Astrocyte (in vitro differentiated cells and primary cell): ENCODE measurements around the gene NKX1-1. TPM values are rescaled to one million over a fixed set of nuclear protein-coding genes. Genes with fewer than 3 reads are reported as not detected.

ENCODE experiments used
- DNase-seq: peaks from one replicate; pipeline ENCODE4 v3.0.0-alpha.2; 2010; ENCODE audit warnings: low read depth
- FAIRE-seq: peaks from 2 replicates; lab custom pipeline; 2011; peaks lifted over from hg19 to GRCh38; lab: Jason Lieb, UNC
- H2AFZ ChIP-seq: 2 replicates; pipeline ENCODE4 v1.6.0; 2012; ENCODE audit warnings: low read depth, low read length, inconsistent platforms
- H3K27ac ChIP-seq: 2 replicates; pipeline ENCODE4 v1.5.1; 2011; ENCODE audit warnings: low read depth, low read length, inconsistent platforms
- H3K27me3 ChIP-seq: 2 replicates; pipeline ENCODE4 v1.6.0; 2011; ENCODE audit warnings: low read length, inconsistent platforms; ENCODE audit not compliant: insufficient read depth
- H3K36me3 ChIP-seq: 2 replicates; pipeline ENCODE4 v1.5.1; 2011; ENCODE audit warnings: low read length, inconsistent platforms; ENCODE audit not compliant: insufficient read depth
- H3K4me1 ChIP-seq: 2 replicates; pipeline ENCODE4 v1.5.1; 2011; ENCODE audit warnings: low read length, inconsistent platforms; ENCODE audit not compliant: insufficient read depth
- H3K4me2 ChIP-seq: 2 replicates; pipeline ENCODE4 v1.6.0; 2012; ENCODE audit warnings: low read length, inconsistent platforms
- H3K4me3 ChIP-seq: 2 replicates; pipeline ENCODE4 v1.5.1; 2011; ENCODE audit warnings: low read depth, mild to moderate bottlenecking, low read length, inconsistent platforms; ENCODE audit not compliant: insufficient read depth
- H3K79me2 ChIP-seq: 2 replicates; pipeline ENCODE4 v1.6.0; 2012; ENCODE audit warnings: mild to moderate bottlenecking, low read length, inconsistent platforms; ENCODE audit not compliant: insufficient read depth
- H3K9ac ChIP-seq: 2 replicates; pipeline ENCODE4 v1.6.0; 2012; ENCODE audit warnings: mild to moderate bottlenecking, low read length, inconsistent platforms
- H3K9me3 ChIP-seq: 2 replicates; pipeline ENCODE4 v1.5.1; 2012; ENCODE audit warnings: low read depth, mild to moderate bottlenecking, low read length, inconsistent platforms; ENCODE audit not compliant: insufficient read depth
- H4K20me1 ChIP-seq: 2 replicates; pipeline ENCODE4 v1.6.0; 2012; ENCODE audit warnings: low read length, inconsistent platforms; ENCODE audit not compliant: insufficient read depth
- H3K27ac Mint-ChIP-seq: one replicate; pipeline ENCODE4 v1.8.0; 2021; ENCODE audit warnings: mild to moderate bottlenecking, mixed read lengths; ENCODE audit not compliant: unreplicated experiment
- H3K27me3 Mint-ChIP-seq: one replicate; pipeline ENCODE4 v1.8.0; 2021; ENCODE audit warnings: low read depth, mixed read lengths; ENCODE audit not compliant: unreplicated experiment
- H3K36me3 Mint-ChIP-seq: one replicate; pipeline ENCODE4 v1.8.0; 2021; ENCODE audit warnings: low read depth, mixed read lengths; ENCODE audit not compliant: unreplicated experiment
- H3K4me1 Mint-ChIP-seq: one replicate; pipeline ENCODE4 v1.8.0; 2021; ENCODE audit warnings: low read depth, mixed read lengths; ENCODE audit not compliant: unreplicated experiment
- H3K4me3 Mint-ChIP-seq: one replicate; pipeline ENCODE4 v1.8.0; 2021; ENCODE audit warnings: mild to moderate bottlenecking, moderate library complexity, mixed read lengths; ENCODE audit not compliant: unreplicated experiment
- H3K9me3 Mint-ChIP-seq: one replicate; pipeline ENCODE4 v1.8.0; 2021; ENCODE audit warnings: mild to moderate bottlenecking, mixed read lengths; ENCODE audit not compliant: unreplicated experiment
- EZH2 ChIP-seq: IDR thresholded peaks from 2 replicates; pipeline ENCODE4 v1.6.1; 2012; ENCODE audit warnings: mild to moderate bottlenecking, low read length, inconsistent platforms; ENCODE audit not compliant: insufficient read depth
- total RNA-seq: library from RNA; stranded (reverse); gene quantifications from 2 replicates; pipeline ENCODE4 v1.2.1, GENCODE V29; 2021
- TF ChIP-seq, protein P1 (sequence below): IDR thresholded peaks from 2 replicates; pipeline ENCODE4 v1.5.1; 2011; ENCODE audit warnings: low read depth, mild to moderate bottlenecking, inconsistent platforms, low read length, moderate library complexity; ENCODE audit not compliant: insufficient read depth

NKX1-1 gene
- total RNA-seq, 1 donor from 2014 or later: not detected

- Mint-ChIP-seq H3K36me3 (no peaks in the 10 kb centered on the region), H3K27ac (no peak overlapping the region), H3K4me1 (no peaks in the 10 kb centered on the region), H3K27me3 (peaks cover 24% of the 10 kb centered on the region), H3K4me3 (no peak overlapping the region), H3K9me3 (peaks cover 11% of the 10 kb centered on the region)
- H3K9me3 ChIP-seq: peaks cover 12% of the 10 kb centered on the region
- no peak for FAIRE-seq
- H2AFZ ChIP-seq: no peak overlapping the region
- TF ChIP-seq EZH2: no peak
- TF ChIP-seq, protein P1, sequence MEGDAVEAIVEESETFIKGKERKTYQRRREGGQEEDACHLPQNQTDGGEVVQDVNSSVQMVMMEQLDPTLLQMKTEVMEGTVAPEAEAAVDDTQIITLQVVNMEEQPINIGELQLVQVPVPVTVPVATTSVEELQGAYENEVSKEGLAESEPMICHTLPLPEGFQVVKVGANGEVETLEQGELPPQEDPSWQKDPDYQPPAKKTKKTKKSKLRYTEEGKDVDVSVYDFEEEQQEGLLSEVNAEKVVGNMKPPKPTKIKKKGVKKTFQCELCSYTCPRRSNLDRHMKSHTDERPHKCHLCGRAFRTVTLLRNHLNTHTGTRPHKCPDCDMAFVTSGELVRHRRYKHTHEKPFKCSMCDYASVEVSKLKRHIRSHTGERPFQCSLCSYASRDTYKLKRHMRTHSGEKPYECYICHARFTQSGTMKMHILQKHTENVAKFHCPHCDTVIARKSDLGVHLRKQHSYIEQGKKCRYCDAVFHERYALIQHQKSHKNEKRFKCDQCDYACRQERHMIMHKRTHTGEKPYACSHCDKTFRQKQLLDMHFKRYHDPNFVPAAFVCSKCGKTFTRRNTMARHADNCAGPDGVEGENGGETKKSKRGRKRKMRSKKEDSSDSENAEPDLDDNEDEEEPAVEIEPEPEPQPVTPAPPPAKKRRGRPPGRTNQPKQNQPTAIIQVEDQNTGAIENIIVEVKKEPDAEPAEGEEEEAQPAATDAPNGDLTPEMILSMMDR: no peak
- H3K36me3 ChIP-seq: no peaks in the 10 kb centered on the region
- no peaks in the 10 kb centered on the region for H3K27me3 ChIP-seq
- no peaks in the 10 kb centered on the region for H4K20me1 ChIP-seq
- H3K27ac ChIP-seq: no peak overlapping the region
- H3K4me1 ChIP-seq: no peaks in the 10 kb centered on the region
- H3K4me2 ChIP-seq: no peak overlapping the region
- DNase-seq: no peak
- no peak overlapping the region for H3K9ac ChIP-seq
- no peak overlapping the region for H3K4me3 ChIP-seq
- no peaks in the 10 kb centered on the region for H3K79me2 ChIP-seq
These were observed 45.5 kb upstream of the NKX1-1 start for GRCh38 chr4:1451752-1452122.

- Histone ChIP-seq H3K27me3 (no peaks in the 10 kb centered on the region), H3K9ac (no peak overlapping the region), H3K79me2 (no peaks in the 10 kb centered on the region), H2AFZ (no peak overlapping the region), H3K4me1 (no peaks in the 10 kb centered on the region), H3K36me3 (no peaks in the 10 kb centered on the region), H4K20me1 (no peaks in the 10 kb centered on the region), H3K9me3 (peaks cover 12% of the 10 kb centered on the region), H3K27ac (no peak overlapping the region), H3K4me2 (no peak overlapping the region), H3K4me3 (no peak overlapping the region)
- Mint-ChIP-seq H3K9me3 (peaks cover 9% of the 10 kb centered on the region), H3K4me3 (no peak overlapping the region), H3K36me3 (no peaks in the 10 kb centered on the region), H3K27me3 (peaks cover 26% of the 10 kb centered on the region), H3K4me1 (no peaks in the 10 kb centered on the region), H3K27ac (no peak overlapping the region)
- no peak for TF ChIP-seq EZH2
- TF ChIP-seq, protein P1: no peak
- DNase-seq: no peak
- FAIRE-seq: no peak
These were observed 45.0 kb upstream of the NKX1-1 start for GRCh38 chr4:1451106-1451751.
